Adrenal gland (tissue), 12 donors: Measurements from ENCODE around the gene HSPA12B. TPM values are rescaled to one million over a fixed set of nuclear protein-coding genes. Genes with fewer than 3 reads are reported as not detected.
A peak's percentile ranks its signal among the peaks of the same experiment; 100 is the strongest.

Experiments
- DNase-seq, 7 donors: peaks; one replicate each; pipeline ENCODE4 v3.0.0-alpha.2; 2019 to 2020
- H3K27ac ChIP-seq, 5 donors: fragments of 200-600 bp; sonication (generic) in 4 of 5; 1 replicate in 3 of 5; 2 replicates in 2 of 5; pipeline versions ENCODE4 v1.5.1 to v1.8.0; 2016 to 2020; ENCODE audit warnings: mild to moderate bottlenecking in 1 of 5
- H3K27me3 ChIP-seq: fragments of 200-600 bp; 2 replicates; pipeline ENCODE4 v1.8.0; 2021
- H3K36me3 ChIP-seq, 2 donors: fragments of 200-600 bp; replicated peaks in 1 of 2; 1 replicate in 1 of 2; 2 replicates in 1 of 2; pipeline versions ENCODE4 v1.5.1 to v1.8.0; 2018 to 2022
- H3K4me1 ChIP-seq, 2 donors: fragments of 200-600 bp; replicated peaks in 1 of 2; 1 replicate in 1 of 2; 2 replicates in 1 of 2; pipeline versions ENCODE4 v1.5.1 to v1.8.0; 2018 to 2021
- H3K4me3 ChIP-seq, 4 donors: fragments of 200-600 bp; sonication (generic) in 3 of 4; one replicate each; pipeline ENCODE4 v1.5.1; 2016 to 2018
- H3K9me3 ChIP-seq, 3 donors: fragments of 200-600 bp; sonication (generic) in 1 of 3; replicated peaks in 1 of 3; 1 replicate in 2 of 3; 2 replicates in 1 of 3; pipeline versions ENCODE4 v1.5.1 to v1.8.0; 2016 to 2021
- POLR2A ChIP-seq, 2 donors: fragments of 450-650 bp; IDR thresholded peaks; one replicate each; pipeline ENCODE4 v1.6.1; 2017; ENCODE audit warnings: antibody characterized with exemption in 2 of 2, mild to moderate bottlenecking in 2 of 2, moderate library complexity in 1 of 2
- WGBS, 4 donors: extraction: QIAGEN DNeasy Blood & Tissue Kit in 2 of 4; methylation state at CpG; one replicate each; pipeline versions ENCODE4 v1.1.5 to v1.1.7; 2013 to 2017; 5-methylcytosine and 5-hydroxymethylcytosine counted together
- intact Hi-C, 2 donors: fragments of 100-400 bp; cut with DNase I; formaldehyde crosslinking; loops; one replicate each; pipeline versions ENCODE4 v1.14.1 to v1.15.0; 2022 to 2023
- polyA plus RNA-seq, 3 donors: library from polyadenylated mRNA; stranded (reverse); fragments of 200-250 nt in 2 of 3; fragments of 350-450 nt in 1 of 3; fragmentation: Illumina TruSeq in 1 of 3; extraction: RNeasy Lipid Tissue Mini Kit (QIAGEN cat#74804) in 1 of 3; gene quantifications; one replicate each; pipeline ENCODE4 v1.2.3, GENCODE V29; 2013 to 2014
- total RNA-seq, 9 donors: library from RNA; depleted of rRNA in 4 of 9; stranded (reverse); fragments of >200 nt in 4 of 9; fragments of 120-200 nt in 1 of 9; fragmentation: NEBNext Ultra II Directional in 1 of 9; extraction: Animal tissue kit (Norgen Biotek cat#: 25700) in 1 of 9; gene quantifications; one replicate each; pipeline versions ENCODE4 v1.1.0 to v1.2.4, GENCODE V29; 2013 to 2023
- TF ChIP-seq, protein P1 (sequence below), 6 experiments: fragments of 450-650 bp in 4 of 6; fragments of 200-600 bp in 2 of 6; sonication (generic) in 1 of 6; IDR thresholded peaks; 1 replicate in 5 of 6; 2 replicates in 1 of 6; pipeline versions ENCODE4 v1.5.1 to v1.8.0; 2016 to 2021; ENCODE audit warnings: antibody characterized with exemption in 6 of 6, mild to moderate bottlenecking in 2 of 6, moderate library complexity in 1 of 6
- donor health status: healthy with polysubstance abuse.
- donor health status: Bipolar disorder and iron deficiency.
- donor health status: DM: yes; HTN: yes; CAD: no.
- donor health status: DM: no; HTN: no; CAD: no.
- donor health status: DM: no; HTN: no; CAD: no.
- donor health status: DM: yes; HTN: yes; CAD: no.

The HSPA12B gene
- total and polyA plus RNA-seq, 12 donors: 1.5 to 10.9 (median 5.5) TPM

GRCh38 chr20:3752386-3752759 is 19.9 kb downstream of the HSPA12B start:
- Histone ChIP-seq H3K27ac (peak overlapping the region in 1 of 5 donors; percentile 40), H3K4me3 (peak overlapping the region in 1 of 4 donors; percentile 44), H3K4me1 (peaks cover 0 to 5% of the 10 kb centered on the region in 2 donors), H3K27me3 (no peaks in the 10 kb centered on the region), H3K36me3 (no peaks in the 10 kb centered on the region), H3K9me3 (no peaks in the 10 kb centered on the region)
- TF ChIP-seq, protein P1, sequence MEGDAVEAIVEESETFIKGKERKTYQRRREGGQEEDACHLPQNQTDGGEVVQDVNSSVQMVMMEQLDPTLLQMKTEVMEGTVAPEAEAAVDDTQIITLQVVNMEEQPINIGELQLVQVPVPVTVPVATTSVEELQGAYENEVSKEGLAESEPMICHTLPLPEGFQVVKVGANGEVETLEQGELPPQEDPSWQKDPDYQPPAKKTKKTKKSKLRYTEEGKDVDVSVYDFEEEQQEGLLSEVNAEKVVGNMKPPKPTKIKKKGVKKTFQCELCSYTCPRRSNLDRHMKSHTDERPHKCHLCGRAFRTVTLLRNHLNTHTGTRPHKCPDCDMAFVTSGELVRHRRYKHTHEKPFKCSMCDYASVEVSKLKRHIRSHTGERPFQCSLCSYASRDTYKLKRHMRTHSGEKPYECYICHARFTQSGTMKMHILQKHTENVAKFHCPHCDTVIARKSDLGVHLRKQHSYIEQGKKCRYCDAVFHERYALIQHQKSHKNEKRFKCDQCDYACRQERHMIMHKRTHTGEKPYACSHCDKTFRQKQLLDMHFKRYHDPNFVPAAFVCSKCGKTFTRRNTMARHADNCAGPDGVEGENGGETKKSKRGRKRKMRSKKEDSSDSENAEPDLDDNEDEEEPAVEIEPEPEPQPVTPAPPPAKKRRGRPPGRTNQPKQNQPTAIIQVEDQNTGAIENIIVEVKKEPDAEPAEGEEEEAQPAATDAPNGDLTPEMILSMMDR (IDR thresholded peaks at IDR 0.05): no peak
- no peak for TF ChIP-seq POLR2A (IDR thresholded peaks at IDR 0.05)
- 39 to 47% (median 43%) methylated on average over 13 of the region's 13 CpGs for WGBS, 4 donors
- intact Hi-C loops: no loop called here
- no peak for DNase-seq

DNA sequence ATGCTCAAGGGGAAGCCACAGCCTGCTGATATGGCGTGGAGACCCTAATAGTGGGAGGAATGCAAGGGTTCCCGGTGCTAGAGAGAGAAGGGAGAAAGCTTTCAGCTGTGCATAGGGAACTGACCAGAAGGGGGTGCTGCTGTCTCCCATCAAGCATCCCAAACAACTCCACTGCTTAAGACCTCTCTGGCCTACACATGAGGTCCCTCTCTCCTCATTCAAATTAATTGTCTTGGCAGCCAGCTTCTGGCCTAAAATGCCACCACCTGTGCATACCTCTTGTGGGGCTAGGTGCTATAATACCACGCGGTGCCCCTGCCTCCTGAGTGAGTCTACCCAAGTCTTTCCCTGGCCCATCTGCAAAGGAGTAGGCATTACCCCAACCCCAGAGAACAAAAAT is 20.6 kb downstream of the HSPA12B start:
- Histone ChIP-seq H3K27ac (no peak overlapping the region), H3K4me3 (no peak overlapping the region), H3K4me1 (peaks cover 0 to 5% of the 10 kb centered on the region in 2 donors), H3K27me3 (no peaks in the 10 kb centered on the region), H3K9me3 (no peaks in the 10 kb centered on the region), H3K36me3 (no peaks in the 10 kb centered on the region)
- intact Hi-C loops: no loop called here
- peak; percentile 61 to 85 (median 70) for DNase-seq
- 49 to 56% (median 54%) methylated on average over 4 of the region's 4 CpGs for WGBS, 4 donors
- TF ChIP-seq, protein P1 (IDR thresholded peaks at IDR 0.05): peak; percentile 55 to 75 (median 71)
- TF ChIP-seq POLR2A (IDR thresholded peaks at IDR 0.05): no peak

GRCh38 chr20:3753501-3754275 is 21.2 kb downstream of the HSPA12B start:
- Histone ChIP-seq H3K4me1 (peaks cover 0 to 5% of the 10 kb centered on the region in 2 donors), H3K9me3 (no peaks in the 10 kb centered on the region), H3K27ac (no peak overlapping the region), H3K4me3 (no peak overlapping the region), H3K27me3 (no peaks in the 10 kb centered on the region), H3K36me3 (no peaks in the 10 kb centered on the region)
- TF ChIP-seq, protein P1 (IDR thresholded peaks at IDR 0.05): no peak
- no peak for TF ChIP-seq POLR2A (IDR thresholded peaks at IDR 0.05)
- 86 to 91% (median 88%) methylated on average over 8 to 26 of the region's 26 CpGs for WGBS, 4 donors
- intact Hi-C loops: no loop called here
- DNase-seq: no peak

DNA sequence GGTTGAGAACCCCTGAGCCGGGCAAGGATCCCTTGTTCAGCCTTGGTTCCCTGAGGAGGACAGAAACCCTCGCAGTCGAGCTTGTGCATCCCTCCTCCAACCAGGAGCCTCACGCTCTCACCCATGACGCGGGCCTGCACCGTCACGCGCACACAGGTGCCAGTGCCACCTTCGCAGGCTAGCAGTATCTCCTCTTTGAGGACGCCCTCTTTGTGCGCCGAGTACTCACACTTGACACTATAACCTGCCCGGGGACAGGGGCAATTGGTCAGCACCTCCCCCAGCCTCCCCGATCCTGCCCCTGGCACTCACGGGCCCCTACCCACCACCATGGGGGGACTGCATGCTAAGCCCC is 21.8 kb downstream of the HSPA12B start:
- TF ChIP-seq, protein P1 (IDR thresholded peaks at IDR 0.05): no peak
- no peak for TF ChIP-seq POLR2A (IDR thresholded peaks at IDR 0.05)
- Histone ChIP-seq H3K27me3 (no peaks in the 10 kb centered on the region), H3K27ac (no peak overlapping the region), H3K36me3 (no peaks in the 10 kb centered on the region), H3K4me1 (peaks cover 0 to 5% of the 10 kb centered on the region in 2 donors), H3K4me3 (no peak overlapping the region), H3K9me3 (no peaks in the 10 kb centered on the region)
- no peak for DNase-seq
- intact Hi-C loops: no loop called here
- WGBS, 4 donors: 87 to 100% (median 89%) methylated on average over 5 to 16 of the region's 16 CpGs
